ENCODE data around the gene ACP2.

GRCh38 chr11:47234669-47235100, 13.9 kb downstream of the ACP2 start:
- TF ChIP-seq, protein P1, sequence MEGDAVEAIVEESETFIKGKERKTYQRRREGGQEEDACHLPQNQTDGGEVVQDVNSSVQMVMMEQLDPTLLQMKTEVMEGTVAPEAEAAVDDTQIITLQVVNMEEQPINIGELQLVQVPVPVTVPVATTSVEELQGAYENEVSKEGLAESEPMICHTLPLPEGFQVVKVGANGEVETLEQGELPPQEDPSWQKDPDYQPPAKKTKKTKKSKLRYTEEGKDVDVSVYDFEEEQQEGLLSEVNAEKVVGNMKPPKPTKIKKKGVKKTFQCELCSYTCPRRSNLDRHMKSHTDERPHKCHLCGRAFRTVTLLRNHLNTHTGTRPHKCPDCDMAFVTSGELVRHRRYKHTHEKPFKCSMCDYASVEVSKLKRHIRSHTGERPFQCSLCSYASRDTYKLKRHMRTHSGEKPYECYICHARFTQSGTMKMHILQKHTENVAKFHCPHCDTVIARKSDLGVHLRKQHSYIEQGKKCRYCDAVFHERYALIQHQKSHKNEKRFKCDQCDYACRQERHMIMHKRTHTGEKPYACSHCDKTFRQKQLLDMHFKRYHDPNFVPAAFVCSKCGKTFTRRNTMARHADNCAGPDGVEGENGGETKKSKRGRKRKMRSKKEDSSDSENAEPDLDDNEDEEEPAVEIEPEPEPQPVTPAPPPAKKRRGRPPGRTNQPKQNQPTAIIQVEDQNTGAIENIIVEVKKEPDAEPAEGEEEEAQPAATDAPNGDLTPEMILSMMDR (IDR thresholded peaks at IDR 0.05 in 2 of 3, conservative IDR thresholded peaks at IDR 0.05 in 1 of 3; ENCODE audit: control insufficient read depth in 2 of 3, extremely low read depth in 1 of 3, insufficient read depth in 1 of 3, low read depth in 3 of 3, low read length in 3 of 3): no peak
- TF ChIP-seq POLR2A (IDR thresholded peaks at IDR 0.05; ENCODE audit: low read depth, low read length): peak; percentile 61

Data from GM12878 (cell line).